Thoracic aorta (tissue), 2 donors: ENCODE results near the gene NPPB. TPM values are rescaled to one million over a fixed set of nuclear protein-coding genes. Genes with fewer than 3 reads are reported as not detected.
"Not testable (repeated sequence)": the region's sequence is repeated elsewhere in the genome, so short reads cannot be mapped to it uniquely, and the experiment has no call there.

Experiments
- ATAC-seq: fragments of 150-250 bp; one replicate; pipeline ENCODE4 v1.8.0; 2017; ENCODE audit warnings: low read depth; ENCODE audit not compliant: insufficient number of reproducible peaks, low FRiP score
- DNase-seq: peaks from one replicate; pipeline ENCODE4 v3.0.0-alpha.2; 2020; ENCODE audit warnings: low spot score
- H3K27ac ChIP-seq, 2 donors: fragments of 200-600 bp; sonication (generic); 1 replicate in 1 of 2; 2 replicates in 1 of 2; pipeline ENCODE4 v1.5.1; 2016; ENCODE audit warnings: mild to moderate bottlenecking in 2 of 2, moderate library complexity in 2 of 2
- H3K27me3 ChIP-seq: fragments of 200-600 bp; sonication (generic); replicated peaks from 2 replicates; pipeline ENCODE4 v1.6.0; 2016; ENCODE audit warnings: mild to moderate bottlenecking; ENCODE audit not compliant: insufficient read depth
- H3K36me3 ChIP-seq: fragments of 200-600 bp; sonication (generic); one replicate; pipeline ENCODE4 v1.5.1; 2016
- H3K4me1 ChIP-seq, 2 donors: fragments of 200-600 bp; sonication (generic); 1 replicate in 1 of 2; 2 replicates in 1 of 2; pipeline versions ENCODE4 v1.5.1 to v1.6.0; 2016; ENCODE audit warnings: low read depth in 2 of 2, mild to moderate bottlenecking in 1 of 2; ENCODE audit not compliant: control insufficient read depth in 1 of 2
- H3K4me3 ChIP-seq: fragments of 200-600 bp; sonication (generic); 2 replicates; pipeline ENCODE4 v1.5.1; 2016; ENCODE audit warnings: mild to moderate bottlenecking
- H3K9me3 ChIP-seq: fragments of 200-600 bp; sonication (generic); 2 replicates; pipeline ENCODE4 v1.5.1; 2016
- CTCF ChIP-seq: fragments of 200-600 bp; sonication (generic); IDR thresholded peaks from one replicate; pipeline ENCODE4 v1.5.1; 2019; ENCODE audit warnings: antibody characterized with exemption
- total RNA-seq, 2 donors: library from RNA; depleted of rRNA; stranded (reverse); fragments of >200 nt; gene quantifications; one replicate each; pipeline versions ENCODE4 v1.1.0 to v1.2.3, GENCODE V29; 2016

Gene NPPB
- total RNA-seq, 2 donors from 2014 or later = not detected

GRCh38 chr1:11903210-11903609 lies 44.5 kb upstream of the NPPB start:
- no peak overlapping the region for H3K27ac ChIP-seq

GRCh38 chr1:11901446-11901845 lies 42.7 kb upstream of the NPPB start:
- not testable (repeated sequence) for H3K4me1 ChIP-seq, H3K36me3 ChIP-seq, ATAC-seq, H3K27ac ChIP-seq, H3K9me3 ChIP-seq, DNase-seq, H3K4me3 ChIP-seq, H3K27me3 ChIP-seq

More at GRCh38 chr1:11903210-11903609, 44.5 kb upstream of the NPPB start:
- Histone ChIP-seq H3K4me1 (no peaks in the 10 kb centered on the region), H3K9me3 (no peaks in the 10 kb centered on the region), H3K4me3 (no peak overlapping the region), H3K27me3 (no peaks in the 10 kb centered on the region), H3K36me3 (no peaks in the 10 kb centered on the region)
- no peak for TF ChIP-seq CTCF
- DNase-seq (no peak), ATAC-seq (no peak)

- H3K27me3 ChIP-seq = no peaks in the 10 kb centered on the region
- H3K36me3 ChIP-seq = no peaks in the 10 kb centered on the region
- no peak for ATAC-seq
- H3K9me3 ChIP-seq = no peaks in the 10 kb centered on the region
- no peak overlapping the region for H3K4me3 ChIP-seq
- no peak for DNase-seq
- TF ChIP-seq CTCF = no peak
- no peaks in the 10 kb centered on the region for H3K4me1 ChIP-seq
- no peak overlapping the region for H3K27ac ChIP-seq
These were observed 40.2 kb upstream of the NPPB start for GRCh38 chr1:11898831-11899467.

GRCh38 chr1:11898086-11898785 lies 39.5 kb upstream of the NPPB start:
- TF ChIP-seq CTCF = no peak
- no peaks in the 10 kb centered on the region for H3K4me1 ChIP-seq
- no peaks in the 10 kb centered on the region for H3K9me3 ChIP-seq
- H3K4me3 ChIP-seq = no peak overlapping the region
- no peaks in the 10 kb centered on the region for H3K36me3 ChIP-seq
- no peak overlapping the region for H3K27ac ChIP-seq
- ATAC-seq = no peak
- no peaks in the 10 kb centered on the region for H3K27me3 ChIP-seq
- no peak for DNase-seq

- H3K27ac ChIP-seq, ATAC-seq, H3K9me3 ChIP-seq, DNase-seq, H3K4me3 ChIP-seq, H3K27me3 ChIP-seq, H3K4me1 ChIP-seq, H3K36me3 ChIP-seq: not testable (repeated sequence)
These were observed 35.8 kb upstream of the NPPB start for GRCh38 chr1:11894501-11894900.

- DNase-seq = no peak
- H3K27ac ChIP-seq = no peak overlapping the region
- H3K9me3 ChIP-seq = no peaks in the 10 kb centered on the region
- H3K27me3 ChIP-seq = no peaks in the 10 kb centered on the region
- no peaks in the 10 kb centered on the region for H3K36me3 ChIP-seq
- ATAC-seq = no peak
- H3K4me1 ChIP-seq = no peaks in the 10 kb centered on the region
- TF ChIP-seq CTCF = peak; percentile 78
- H3K4me3 ChIP-seq = no peak overlapping the region
These were observed 35.1 kb upstream of the NPPB start for GRCh38 chr1:11893907-11894251.
